Stimulated activated CD4-positive, alpha-beta T cell treated with anti-CD3 and anti-CD28 coated beads, TNF-alpha, amount 100 ng/mL, for 24 hours (primary cell): ENCODE results near the gene VPS52.
"Not testable (repeated sequence)": the region's sequence is repeated elsewhere in the genome, so short reads cannot be mapped to it uniquely, and the experiment has no call there.

Experiments
- DNase-seq, 3 experiments: peaks; one replicate each; pipeline ENCODE4 v3.0.0-alpha.2; 2020; ENCODE audit warnings: low read depth in 3 of 3

VPS52 gene

DNA sequence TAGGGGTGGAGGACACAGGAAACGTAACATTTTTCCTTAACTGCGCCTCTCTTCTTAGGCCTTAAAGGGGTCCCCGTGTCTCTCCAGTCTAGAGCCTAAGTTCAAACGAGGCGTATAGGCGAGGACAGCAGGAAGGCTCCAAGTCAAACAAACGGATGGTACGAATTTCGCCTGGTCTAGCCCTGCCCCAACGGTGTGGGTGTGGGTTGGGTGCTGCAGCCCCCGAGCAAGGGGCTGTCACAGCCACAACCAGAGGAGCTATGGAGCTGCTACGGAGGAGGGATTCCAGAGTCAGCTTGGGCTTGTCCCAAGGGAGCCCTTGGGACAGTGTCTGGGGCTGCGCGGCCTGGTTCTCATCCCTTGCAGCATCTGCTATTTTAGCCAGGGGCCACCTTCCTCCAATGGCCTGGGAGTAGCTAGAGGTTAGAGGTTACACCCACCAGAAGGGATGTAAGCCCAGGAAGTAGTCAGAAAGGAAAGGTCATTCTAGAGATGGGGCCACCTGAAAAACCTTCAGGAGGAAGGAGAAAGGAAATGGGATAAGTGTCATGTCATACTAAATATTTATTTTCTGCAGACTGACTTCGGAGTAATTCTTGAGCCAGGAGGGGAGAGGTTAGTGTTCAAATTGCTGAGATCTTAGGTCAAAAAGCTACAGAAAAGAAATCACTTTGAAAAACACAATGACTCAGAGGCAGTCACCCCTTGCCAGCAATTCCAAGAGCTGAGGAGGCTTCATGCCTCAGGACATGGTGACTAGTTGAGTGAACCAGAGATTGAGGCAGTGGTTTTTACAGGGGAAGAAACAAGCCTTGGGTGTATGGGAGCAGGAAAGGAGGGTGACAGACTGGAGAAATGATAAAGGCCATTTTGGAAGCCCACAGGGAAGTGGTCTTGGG lies 21.7 kb downstream of the VPS52 start:
- no peak for DNase-seq

DNA sequence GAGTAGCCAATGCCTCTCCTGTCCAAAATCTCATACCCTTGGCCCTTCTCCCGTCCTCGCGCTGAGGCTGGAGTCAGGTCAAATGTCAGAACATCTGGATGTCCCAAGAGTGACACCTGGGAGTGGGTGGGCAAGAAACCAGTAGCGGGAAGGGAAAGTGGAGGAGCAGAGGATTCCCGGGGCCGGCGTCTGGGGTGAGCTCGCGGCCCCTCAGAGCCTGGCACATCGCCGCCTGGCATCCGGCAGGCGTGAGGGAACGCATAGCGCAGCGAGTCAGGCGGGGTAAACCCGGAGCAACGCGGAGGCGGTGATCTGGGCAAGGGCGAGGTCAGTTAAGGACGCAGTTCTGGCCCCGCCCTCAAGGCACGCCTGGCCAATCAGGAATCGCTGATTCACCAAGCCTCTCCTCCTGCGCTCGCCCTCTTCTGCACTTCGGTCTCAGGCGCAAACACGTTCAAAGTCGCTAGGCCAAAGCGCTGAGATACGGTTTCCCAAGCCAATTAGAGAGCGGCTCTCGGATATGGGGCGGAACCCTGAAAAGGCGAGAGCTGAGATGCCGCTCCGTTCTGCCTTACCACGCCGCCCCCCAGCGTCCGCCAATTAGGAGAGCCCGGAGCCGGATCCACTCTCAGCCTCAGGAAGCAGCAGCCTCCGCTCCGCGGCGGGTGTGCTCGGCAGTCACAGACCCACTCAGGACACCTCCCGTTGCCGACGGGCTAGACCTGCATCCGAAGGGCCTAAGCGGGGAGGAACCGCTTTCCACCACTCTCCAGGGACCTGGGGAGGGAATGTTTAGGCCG lies 22.5 kb downstream of the VPS52 start:
- peak; percentile 88 to 97 (median 92) for DNase-seq

DNA sequence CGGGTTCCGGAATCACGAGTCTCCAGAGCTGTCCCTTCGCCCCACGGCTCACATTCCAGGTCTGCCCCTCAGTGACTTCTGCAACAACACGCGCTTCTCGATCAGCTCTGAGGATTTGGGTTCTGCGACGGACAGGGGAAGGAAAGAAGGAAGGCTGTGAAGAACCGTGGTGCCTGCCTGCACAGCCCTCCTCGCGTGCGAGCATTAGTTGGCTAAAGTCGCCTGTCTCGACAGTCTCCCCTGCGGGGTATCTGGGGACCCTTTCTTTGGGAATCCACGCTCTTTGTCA lies 23.1 kb downstream of the VPS52 start:
- DNase-seq = no peak

DNA sequence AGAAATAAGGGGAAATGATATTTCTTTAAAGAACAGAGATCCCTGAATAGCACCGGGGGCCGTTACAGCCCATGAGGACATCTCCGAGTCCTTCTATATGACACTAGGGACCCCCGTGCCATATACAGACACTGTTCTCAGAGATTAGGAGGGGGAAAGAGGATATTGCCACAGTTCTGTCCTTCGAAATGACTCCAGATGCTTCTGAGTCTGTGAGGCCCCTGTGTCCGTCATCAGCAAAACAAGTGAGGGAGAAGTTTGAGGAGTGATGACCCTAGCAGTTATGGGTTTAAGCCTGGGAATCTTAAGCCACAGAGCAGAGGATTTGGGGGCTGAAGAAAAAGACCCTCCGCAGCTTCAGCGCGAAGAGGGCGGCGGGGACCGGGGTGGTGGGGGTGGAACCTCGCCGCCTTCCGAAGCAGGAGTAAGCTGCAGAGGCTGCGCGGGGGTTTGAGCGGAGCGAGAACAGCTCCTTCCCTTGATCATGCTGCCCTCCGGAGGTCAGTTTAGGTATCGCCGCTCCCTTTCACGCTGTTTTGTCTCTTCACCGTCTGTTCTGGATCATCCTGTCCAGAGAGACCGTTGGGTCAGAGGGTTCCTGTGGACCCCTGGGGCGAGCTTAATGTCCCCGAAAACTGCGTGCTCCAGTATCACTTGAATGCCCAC lies 23.6 kb downstream of the VPS52 start:
- peak; percentile 83 to 93 (median 85) for DNase-seq

DNA sequence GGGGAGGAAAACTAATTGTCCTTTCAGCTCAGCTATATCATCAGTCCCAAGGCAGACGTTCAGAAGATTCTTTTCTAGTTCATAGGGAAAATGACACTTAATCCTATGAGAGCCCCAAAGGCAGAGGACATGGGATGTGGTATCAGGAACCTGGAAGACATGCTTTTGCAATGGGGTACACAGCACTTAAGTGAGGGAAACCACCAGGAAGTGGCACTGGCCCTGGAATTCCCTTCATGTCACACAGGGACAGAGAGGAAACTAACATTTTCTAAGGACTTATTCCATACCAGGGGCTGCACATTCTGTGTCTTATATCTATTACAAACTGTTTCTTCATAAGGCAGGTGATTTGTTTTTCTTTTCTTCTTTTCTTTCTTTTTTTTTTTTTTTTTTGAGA lies 28.2 kb downstream of the VPS52 start:
- no peak for DNase-seq

DNA sequence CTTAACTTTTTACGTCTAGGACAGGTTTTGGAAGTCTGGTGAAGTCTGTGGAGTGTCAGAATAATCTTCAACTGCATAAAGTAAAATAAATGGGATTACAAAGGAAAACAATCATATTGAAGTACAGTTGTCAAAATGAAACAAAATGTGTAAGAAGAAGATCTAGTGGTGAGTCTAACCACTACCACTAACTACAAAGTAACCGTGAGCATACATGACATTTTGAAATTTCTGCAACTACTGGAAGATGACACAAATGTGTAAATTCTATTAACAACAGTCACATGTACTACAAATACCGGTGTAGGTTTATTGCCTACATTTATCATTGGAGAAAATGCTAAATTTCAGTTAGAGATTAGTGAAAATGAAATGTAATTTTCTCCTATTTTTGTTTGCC lies 29.7 kb downstream of the VPS52 start:
- no peak for DNase-seq

DNA sequence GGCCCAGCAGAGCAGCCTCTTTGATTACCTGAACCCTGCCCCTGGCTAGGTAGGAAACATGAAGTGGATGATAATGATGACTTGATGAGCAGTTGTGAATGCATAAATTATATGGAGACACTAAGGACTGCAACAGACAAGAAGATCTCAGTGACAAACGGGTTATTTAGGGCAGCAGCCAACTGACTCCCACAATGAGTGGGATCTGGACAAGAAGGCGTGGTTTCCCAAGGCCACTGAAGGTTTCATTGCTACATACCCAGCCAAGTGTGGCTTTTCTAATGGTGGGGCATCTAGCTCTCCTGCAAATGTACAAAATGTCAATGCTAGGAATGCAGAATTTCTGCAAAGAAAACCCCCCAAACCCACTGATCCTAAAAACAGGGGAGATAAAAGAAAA lies 33.9 kb downstream of the VPS52 start:
- no peak for DNase-seq

DNA sequence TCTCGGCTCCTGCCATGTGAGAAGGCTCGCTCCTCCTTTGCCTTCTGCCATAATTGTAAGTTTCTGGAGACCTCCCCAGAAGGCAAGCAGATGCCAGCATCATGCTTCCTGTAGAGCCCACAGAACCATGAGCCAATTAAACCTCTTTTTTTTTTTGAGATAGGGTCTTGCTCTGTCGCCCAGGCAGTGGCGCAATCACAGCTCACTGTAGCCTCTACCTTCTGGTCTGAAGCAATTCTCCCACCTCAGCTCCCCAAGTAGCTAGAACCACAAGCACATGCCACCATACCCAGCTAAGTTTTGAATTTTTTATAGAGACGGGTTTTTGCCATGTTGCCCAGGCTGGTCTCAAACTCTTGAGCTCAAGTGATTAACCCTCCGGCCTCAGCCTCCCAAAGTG lies 34.8 kb downstream of the VPS52 start:
- no peak for DNase-seq

DNA sequence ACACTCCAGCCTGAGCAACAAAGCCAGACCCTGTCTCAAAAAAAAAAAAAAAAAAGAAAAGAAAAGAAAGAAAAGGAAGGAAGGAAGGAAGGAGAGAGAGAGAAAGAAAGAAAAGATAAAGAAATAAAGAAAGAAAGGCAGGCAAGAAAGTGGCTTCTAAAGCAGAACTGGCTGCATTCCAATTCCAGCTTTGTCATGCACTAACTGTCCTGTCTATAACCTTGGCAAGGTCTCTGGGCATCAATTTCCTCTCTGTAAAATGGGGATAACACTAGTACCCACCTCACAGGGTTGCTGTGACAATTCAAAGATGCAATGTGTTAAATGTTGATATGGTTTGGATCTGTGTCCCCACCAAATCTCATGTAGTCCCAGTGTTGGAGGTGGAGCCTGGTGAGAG lies 35.3 kb downstream of the VPS52 start:
- no peak for DNase-seq

DNA sequence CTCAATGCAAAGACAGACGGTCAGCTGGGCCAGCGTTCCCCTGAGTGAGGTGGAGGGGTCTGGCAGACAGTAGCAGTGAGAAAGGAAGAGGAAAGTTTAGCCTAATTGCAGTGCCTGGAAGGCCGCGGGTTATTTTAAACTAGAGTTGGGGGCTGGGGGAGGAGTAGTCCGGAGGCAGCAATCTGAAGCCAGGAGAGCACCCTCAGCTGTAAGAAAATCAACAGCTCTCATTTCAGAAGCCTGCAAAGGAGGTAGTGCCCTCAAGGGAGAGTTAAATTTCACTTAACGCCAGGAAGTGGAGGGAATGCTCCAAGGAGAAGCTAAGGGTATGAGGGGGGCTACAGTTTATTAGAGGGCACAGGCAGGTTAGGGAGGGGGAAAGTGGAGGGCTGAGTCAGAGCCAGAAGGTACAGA lies 36.4 kb downstream of the VPS52 start:
- no peak for DNase-seq

DNA sequence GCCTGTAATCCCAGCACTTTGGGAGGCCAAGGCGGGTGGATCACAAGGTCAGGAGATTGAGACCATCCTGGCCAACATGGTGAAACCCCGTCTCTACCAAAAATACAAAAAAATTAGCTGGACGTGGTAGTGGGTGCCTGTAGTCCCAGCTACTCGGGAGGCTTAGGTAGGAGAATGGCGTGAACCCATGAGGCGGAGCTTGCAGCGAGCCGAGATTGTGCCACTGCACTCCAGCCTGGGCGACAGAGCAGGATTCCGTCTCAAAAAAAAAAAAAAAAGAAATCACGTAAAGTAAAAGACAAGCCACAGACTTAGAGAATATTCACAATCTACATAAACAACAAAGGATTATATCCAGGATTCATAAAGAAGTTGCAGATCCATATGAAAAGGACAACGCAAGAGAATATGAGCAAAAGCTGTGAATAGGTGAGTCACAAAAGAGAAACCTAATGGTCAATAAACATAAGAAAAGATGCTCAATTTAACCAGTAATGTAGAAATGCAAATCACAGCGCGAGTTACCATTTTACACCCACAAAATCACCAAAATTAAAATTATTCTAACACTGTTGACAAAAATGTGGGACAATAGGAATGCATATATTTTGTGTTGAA lies 45.1 kb downstream of the VPS52 start:
- not testable (repeated sequence) for DNase-seq

DNA sequence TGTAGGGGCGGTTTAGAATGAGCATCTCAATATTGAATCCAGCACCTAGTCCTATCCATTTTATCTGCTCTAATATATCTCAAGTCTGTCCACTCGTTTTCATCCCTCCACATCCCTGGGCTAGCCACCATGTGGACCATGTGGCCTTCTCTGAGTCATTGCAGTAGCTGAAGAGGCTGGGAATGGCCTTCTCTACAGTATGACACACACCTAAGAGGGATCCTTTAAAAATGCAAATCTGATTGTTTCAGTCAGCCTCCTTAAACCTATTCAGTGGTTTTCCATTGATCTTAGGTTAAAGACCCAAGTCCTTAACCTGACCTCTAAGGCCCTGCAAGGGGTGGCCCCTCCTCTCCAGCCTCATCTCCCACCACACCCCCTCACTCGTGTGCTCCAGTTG lies 54.0 kb downstream of the VPS52 start:
- no peak for DNase-seq

DNA sequence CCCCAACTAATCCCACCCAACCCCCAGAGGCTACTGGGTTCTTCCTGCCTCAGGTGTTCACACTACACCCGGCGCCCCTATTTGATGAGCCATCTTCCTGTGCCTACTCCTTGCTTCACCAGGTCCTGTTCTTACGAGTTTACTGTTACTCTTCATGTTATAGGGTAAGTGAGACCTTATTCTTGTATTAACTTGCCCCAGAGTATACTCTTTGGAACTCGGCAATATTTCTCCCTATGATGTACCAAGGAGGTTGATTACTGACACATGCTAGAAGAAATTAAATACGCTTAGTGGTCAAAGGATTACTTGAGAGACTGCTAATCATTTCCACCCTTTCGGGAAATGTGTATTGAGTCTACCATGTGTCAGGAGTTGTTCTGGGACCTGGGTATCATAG lies 54.4 kb downstream of the VPS52 start:
- no peak for DNase-seq

DNA sequence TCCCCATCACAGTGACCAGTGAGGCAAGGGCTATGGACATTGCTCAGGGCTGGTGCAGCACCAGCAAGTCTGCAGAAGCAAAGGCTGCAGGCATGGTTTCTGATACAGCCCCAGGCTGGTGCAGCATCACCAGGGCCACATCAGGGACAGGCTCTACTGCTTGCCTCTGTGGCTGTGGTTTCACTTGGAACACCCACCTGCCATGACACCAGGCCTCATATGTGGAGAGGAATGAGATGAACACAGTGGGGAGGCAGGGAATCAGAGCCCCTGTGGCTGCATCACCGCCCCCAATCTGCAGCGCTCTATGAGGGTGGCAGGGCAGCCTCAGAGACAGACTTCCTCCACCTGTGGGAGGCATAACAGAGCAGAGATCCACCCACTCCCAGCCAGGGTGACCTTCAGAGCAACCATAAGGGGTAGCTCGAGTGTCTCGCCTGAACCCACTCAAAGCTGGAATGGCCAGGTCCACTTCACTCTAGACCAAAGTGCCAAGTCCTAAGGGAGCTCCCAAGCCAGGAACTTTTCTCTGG lies 55.5 kb downstream of the VPS52 start:
- DNase-seq = no peak

DNA sequence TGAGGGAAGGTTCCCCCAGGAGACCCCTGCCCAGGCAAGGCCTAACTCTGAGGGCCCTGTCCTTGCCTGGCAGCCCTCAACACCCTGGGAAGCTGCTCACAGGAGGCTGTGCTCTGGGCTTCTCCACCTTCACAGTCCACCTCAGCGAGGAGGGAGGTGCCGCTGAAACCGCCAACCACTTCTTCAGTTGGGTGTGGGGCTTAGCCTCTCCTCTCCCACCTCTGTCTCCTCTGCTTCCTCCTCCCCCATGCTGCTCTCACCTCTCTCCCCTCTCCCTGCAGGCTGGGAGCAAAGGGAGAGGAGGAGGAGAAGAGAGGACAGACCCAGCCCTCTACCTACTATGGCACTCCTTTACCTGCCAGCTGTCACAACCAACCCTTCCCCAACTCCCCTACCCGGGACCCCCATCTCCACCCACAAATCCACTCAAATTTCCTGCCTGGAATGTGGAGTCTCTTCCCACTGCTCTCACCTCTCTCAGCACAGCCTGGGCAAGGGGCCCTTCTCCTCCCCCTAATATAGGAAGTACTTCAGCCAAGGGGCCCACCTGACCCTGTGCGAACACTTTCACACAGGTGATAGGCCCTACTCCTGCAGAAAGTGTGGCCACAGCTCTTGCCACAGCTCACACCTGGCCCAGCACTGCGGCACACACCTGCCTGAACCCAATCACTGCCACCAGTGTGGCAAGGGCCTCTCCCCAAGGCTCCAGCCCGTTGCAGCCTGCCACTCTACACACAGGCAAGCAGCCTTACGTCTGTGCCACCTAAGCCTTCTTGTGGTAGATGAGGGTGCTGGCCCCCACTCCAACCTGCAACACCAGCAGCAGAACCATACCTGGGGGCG lies 56.2 kb downstream of the VPS52 start:
- no peak for DNase-seq

DNA sequence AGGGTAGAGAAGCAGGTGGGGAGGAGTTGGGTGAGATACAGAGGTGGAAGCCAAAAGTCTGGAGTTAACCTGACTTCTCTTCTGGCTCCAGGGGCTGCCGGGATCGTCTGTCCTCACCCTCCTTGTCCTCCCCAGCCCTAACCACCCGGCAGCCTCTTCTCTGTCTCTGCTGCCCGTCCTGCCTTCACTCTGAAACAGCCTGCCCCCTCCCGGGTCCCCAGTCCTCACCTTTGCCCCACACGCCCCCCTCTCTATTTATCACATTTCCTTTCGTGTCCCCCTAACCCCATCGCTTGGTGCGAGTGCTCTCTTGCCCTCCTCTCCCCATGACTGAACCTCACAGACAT lies 57.7 kb downstream of the VPS52 start:
- DNase-seq = no peak

DNA sequence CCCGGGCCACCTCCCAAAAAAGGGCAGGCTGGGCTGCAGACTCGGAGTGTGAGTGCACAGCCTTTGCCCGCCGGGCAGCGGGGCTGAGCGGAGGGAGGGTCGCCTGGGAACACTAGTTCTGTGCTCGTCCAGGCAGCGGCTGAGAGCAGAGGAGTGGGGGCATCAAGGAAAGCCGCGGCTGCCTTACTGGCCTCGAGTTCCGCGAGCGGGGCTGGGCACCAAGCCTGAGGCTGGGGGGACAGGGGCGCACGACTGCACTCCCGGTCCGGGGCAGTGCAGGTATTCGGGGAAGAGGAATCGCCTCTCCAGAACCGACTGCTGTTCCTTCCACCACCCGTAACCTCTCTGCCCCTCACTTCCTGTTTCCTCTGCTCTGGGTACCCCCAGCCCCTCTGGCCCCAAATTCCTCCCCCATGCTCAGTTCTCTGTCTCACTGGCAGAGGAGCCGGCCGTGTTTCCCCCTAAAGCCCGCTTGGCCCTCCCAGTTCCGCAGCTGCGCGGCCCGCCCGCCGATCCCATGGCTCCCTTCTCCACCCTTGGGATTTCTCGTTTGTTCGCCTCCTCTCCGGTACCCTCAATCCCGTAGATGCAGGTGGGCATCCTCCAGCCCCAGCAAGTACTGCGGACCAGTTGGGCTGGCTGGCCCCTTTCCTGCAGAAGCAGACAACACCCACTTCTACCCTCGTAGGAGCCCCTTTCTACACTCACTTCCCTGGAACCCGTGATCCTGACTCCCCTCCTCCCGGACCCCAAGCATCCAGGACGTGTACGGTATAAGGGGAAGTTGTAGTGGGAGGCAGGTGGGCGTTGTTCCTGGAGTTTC lies 58.3 kb downstream of the VPS52 start:
- DNase-seq = no peak

DNA sequence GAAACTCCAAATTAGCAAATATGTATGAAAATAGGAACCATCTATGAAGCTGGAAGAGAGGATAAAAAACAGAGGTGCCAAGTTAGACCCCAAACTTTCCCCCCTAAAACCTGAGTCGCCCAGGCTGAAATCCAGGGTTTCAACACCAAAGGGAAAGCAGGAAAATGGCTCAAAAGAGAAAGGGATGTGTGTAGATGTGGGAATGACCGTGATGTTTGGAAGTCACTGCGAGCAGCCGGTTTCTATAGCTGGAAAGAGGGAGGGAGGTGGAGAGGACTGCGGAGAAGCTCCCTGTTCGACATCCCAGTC lies 58.9 kb downstream of the VPS52 start:
- no peak for DNase-seq

DNA sequence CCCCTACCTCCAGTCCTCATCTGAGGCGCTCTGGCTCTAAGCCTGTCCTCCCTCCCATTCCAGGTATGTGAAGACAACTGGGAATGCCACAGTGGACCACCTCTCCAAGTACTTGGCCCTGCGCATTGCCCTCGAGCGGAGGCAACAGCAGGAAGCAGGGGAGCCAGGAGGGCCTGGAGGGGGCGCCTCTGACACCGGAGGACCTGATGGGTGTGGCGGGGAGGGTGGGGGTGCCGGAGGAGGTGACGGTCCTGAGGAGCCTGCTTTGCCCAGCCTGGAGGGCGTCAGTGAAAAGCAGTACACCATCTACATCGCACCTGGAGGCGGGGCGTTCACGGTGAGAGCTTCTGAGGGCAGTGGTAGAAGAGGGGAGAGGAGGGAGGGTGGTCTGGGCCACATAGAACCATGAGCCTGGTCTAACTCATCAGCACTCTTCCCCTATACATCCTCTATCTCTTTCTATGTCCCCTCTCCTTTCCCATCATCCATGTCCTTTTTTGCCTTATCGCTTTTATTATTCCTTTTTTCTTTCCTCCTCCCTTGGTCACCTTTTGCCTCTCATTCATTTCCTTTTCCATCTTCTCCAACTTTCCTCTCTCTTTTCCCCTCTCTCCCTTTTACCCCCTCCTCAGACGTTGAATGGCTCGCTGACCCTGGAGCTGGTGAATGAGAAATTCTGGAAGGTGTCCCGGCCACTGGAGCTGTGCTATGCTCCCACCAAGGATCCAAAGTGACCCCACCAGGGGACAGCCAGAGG lies 59.8 kb downstream of the VPS52 start:
- no peak for DNase-seq

DNA sequence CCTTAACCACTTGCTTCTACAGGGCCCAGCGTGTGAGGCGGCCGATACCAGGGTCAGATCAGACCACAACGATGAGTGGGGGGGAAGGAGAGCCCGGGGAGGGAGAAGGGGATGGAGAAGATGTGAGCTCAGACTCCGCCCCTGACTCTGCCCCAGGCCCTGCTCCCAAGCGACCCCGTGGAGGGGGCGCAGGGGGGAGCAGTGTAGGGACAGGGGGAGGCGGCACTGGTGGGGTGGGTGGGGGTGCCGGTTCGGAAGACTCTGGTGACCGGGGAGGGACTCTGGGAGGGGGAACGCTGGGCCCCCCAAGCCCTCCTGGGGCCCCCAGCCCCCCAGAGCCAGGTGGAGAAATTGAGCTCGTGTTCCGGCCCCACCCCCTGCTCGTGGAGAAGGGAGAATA lies 60.5 kb downstream of the VPS52 start:
- no peak for DNase-seq
